Measurements from ENCODE around the gene AEBP1. TPM values are rescaled to one million over a fixed set of nuclear protein-coding genes. Genes with fewer than 3 reads are reported as not detected.
A peak's percentile ranks its signal among the peaks of the same experiment; 100 is the strongest.

Gene AEBP1
- total RNA-seq, 6 experiments from 2014 or later = 69.7 to 83.2 (median 76.4) TPM

GRCh38 chr7:44136731-44137130 is 32.6 kb downstream of the AEBP1 start:
- TF ChIP-seq CTCF (IDR thresholded peaks at IDR 0.05) = no peak
- DNase-seq = no peak
- H3K36me3 Mint-ChIP-seq (ENCODE audit: low read depth) = no peaks in the 10 kb centered on the region
- H3K27me3 Mint-ChIP-seq (ENCODE audit: insufficient read depth) = peaks cover 5% of the 10 kb centered on the region
- no peak overlapping the region for H3K4me3 Mint-ChIP-seq
- H3K4me1 Mint-ChIP-seq (ENCODE audit: low read depth) = peaks cover 21% of the 10 kb centered on the region
- no peak overlapping the region for H3K27ac Mint-ChIP-seq
- H3K9me3 Mint-ChIP-seq = no peaks in the 10 kb centered on the region

GRCh38 chr7:44138698-44139097 is 34.6 kb downstream of the AEBP1 start:
- no peak for DNase-seq
- no peak overlapping the region for H3K27ac Mint-ChIP-seq
- no peaks in the 10 kb centered on the region for H3K9me3 Mint-ChIP-seq
- H3K36me3 Mint-ChIP-seq (ENCODE audit: low read depth) = no peaks in the 10 kb centered on the region
- H3K4me3 Mint-ChIP-seq = no peak overlapping the region
- peaks cover 12% of the 10 kb centered on the region for H3K4me1 Mint-ChIP-seq (ENCODE audit: low read depth)
- peak; percentile 17; the same call in 1 of the 2 replicates for TF ChIP-seq CTCF (IDR thresholded peaks at IDR 0.05)
- H3K27me3 Mint-ChIP-seq (ENCODE audit: insufficient read depth) = peaks cover 5% of the 10 kb centered on the region

- H3K27ac Mint-ChIP-seq = no peak overlapping the region
- TF ChIP-seq CTCF (IDR thresholded peaks at IDR 0.05) = no peak
- peaks cover 13% of the 10 kb centered on the region for H3K4me1 Mint-ChIP-seq (ENCODE audit: low read depth)
- DNase-seq = no peak
- H3K4me3 Mint-ChIP-seq = no peak overlapping the region
- H3K27me3 Mint-ChIP-seq (ENCODE audit: insufficient read depth) = peaks cover 5% of the 10 kb centered on the region
- no peaks in the 10 kb centered on the region for H3K36me3 Mint-ChIP-seq (ENCODE audit: low read depth)
- H3K9me3 Mint-ChIP-seq = no peaks in the 10 kb centered on the region
These were observed 35.3 kb downstream of the AEBP1 start for GRCh38 chr7:44139311-44140010.

DNA sequence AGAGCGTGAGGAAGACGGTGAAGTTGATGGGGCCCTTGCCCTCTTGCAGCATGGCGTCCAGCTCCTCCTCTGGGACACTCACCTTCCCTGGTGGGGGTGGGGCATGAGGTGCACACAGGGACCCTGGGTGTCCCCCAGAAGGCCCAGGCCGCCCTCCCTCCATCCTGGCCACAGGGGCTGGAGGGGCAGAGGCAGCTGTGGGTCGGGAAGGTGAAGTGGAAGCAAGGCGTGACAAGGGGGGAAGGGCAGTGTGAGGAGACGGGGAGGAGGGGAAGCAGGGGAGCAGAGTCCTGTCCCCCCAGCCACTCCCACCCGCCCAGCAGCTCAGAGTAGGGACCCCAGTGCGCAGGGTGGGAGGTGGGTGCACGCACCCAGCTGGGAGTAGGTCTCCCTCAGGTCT is 36.2 kb downstream of the AEBP1 start:
- Mint-ChIP-seq H3K9me3 (no peaks in the 10 kb centered on the region), H3K36me3 (ENCODE audit: low read depth) (no peaks in the 10 kb centered on the region), H3K27ac (no peak overlapping the region), H3K4me1 (ENCODE audit: low read depth) (peaks cover 13% of the 10 kb centered on the region), H3K27me3 (ENCODE audit: insufficient read depth) (peaks cover 5% of the 10 kb centered on the region), H3K4me3 (no peak overlapping the region)
- no peak for TF ChIP-seq CTCF (IDR thresholded peaks at IDR 0.05)
- no peak for DNase-seq

DNA sequence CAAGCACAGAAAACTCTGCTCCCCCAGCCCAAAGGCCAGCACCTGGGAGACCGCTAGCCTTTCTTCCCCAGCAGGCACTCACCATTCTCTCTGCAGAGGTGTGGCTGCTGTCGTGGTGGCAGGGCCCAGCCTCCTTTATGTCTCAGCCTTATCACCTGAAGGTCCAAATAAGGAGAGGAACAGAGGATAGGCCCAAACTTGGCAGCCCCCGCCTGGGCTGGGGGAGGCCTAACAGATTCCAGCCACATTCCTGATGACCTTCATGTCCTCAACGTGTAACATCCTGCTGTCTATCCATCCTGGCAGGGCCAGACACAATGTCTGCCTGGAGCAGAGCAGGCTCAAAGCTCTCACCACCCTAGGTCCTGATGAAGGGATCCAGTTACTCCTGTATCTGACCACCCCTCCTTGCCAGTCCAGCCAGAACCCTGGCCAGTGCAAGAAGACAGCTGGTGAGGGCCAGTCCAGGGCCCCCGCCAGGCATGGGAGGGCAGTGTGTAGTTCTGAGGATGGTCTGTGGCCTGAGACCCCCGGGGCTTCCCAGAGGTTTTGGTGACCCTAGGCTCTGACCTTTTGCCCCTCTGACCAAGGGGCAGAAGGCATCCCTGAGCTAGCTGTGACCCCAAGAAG is 37.2 kb downstream of the AEBP1 start, which contains the start of gene MYL7:
Gene MYL7 (minus strand): TSS at position 112 of the 630 bp plus-strand sequence. CDS start 27 bp downstream, at position 85.
- Mint-ChIP-seq H3K4me3 (no peak within 1 kb of the TSS), H3K4me1 (ENCODE audit: low read depth) (peaks cover 11% of the 10 kb centered on the region), H3K36me3 (ENCODE audit: low read depth) (no peaks in the 10 kb centered on the region), H3K27me3 (ENCODE audit: insufficient read depth) (peaks cover 5% of the 10 kb centered on the region), H3K27ac (no peak within 1 kb of the TSS), H3K9me3 (no peaks in the 10 kb centered on the region)
- TF ChIP-seq CTCF (IDR thresholded peaks at IDR 0.05) = no peak
- DNase-seq = no peak

All from HFFc6 (cell line).